Activated naive CD8-positive, alpha-beta T cell treated with anti-CD3 and anti-CD28 coated beads for 36 hours (primary cell): ENCODE measurements around the gene NSUN2. TPM values are rescaled to one million over a fixed set of nuclear protein-coding genes. Genes with fewer than 3 reads are reported as not detected.
"Not testable (repeated sequence)": the region's sequence is repeated elsewhere in the genome, so short reads cannot be mapped to it uniquely, and the experiment has no call there.

Experiments used
- DNase-seq: peaks from one replicate; pipeline ENCODE4 v3.0.0; 2021
- H3K27ac Mint-ChIP-seq: one replicate; pipeline ENCODE4 v1.8.0; 2022; ENCODE audit warnings: mild to moderate bottlenecking, moderate library complexity, mixed read lengths
- H3K27me3 Mint-ChIP-seq: one replicate; pipeline ENCODE4 v1.8.0; 2022; ENCODE audit warnings: mild to moderate bottlenecking, mixed read lengths
- H3K36me3 Mint-ChIP-seq: one replicate; pipeline ENCODE4 v1.8.0; 2021; ENCODE audit warnings: mild to moderate bottlenecking, mixed read lengths
- H3K4me1 Mint-ChIP-seq: one replicate; pipeline ENCODE4 v1.8.0; 2021; ENCODE audit warnings: mixed read lengths
- H3K4me3 Mint-ChIP-seq: one replicate; pipeline ENCODE4 v1.8.0; 2022; ENCODE audit warnings: mild to moderate bottlenecking, moderate library complexity, mixed read lengths
- H3K9me3 Mint-ChIP-seq: one replicate; pipeline ENCODE4 v1.8.0; 2022; ENCODE audit warnings: mixed read lengths
- total RNA-seq, 2 experiments: library from RNA; stranded (reverse); gene quantifications; one replicate each; pipeline ENCODE4 v1.2.3, GENCODE V29; 2021

NSUN2 gene
- total RNA-seq, 2 experiments from 2014 or later, result 148 to 159 TPM

DNA sequence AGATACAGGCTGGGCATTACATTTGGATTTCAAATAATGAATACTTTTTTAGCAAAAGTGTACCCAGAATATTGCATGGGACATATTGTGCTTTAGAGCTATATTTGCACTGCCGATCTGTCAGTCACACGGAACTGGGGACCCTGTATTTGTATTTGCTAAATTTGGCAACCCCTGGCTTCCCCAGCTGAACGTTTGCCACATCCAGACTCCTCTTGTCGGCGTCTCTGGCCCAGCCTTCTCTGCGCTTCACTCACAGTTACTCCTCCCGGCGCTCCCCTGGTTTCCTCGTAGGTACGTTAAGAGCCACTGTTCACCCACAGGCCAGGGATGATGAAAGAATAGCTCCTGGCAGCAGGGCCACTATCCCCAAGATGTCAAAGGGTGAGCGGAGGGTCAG is 58.7 kb downstream of the NSUN2 start:
- Mint-ChIP-seq H3K4me3 (no peak overlapping the region), H3K27me3 (peaks cover 29% of the 10 kb centered on the region)
- DNase-seq, result no peak

DNA sequence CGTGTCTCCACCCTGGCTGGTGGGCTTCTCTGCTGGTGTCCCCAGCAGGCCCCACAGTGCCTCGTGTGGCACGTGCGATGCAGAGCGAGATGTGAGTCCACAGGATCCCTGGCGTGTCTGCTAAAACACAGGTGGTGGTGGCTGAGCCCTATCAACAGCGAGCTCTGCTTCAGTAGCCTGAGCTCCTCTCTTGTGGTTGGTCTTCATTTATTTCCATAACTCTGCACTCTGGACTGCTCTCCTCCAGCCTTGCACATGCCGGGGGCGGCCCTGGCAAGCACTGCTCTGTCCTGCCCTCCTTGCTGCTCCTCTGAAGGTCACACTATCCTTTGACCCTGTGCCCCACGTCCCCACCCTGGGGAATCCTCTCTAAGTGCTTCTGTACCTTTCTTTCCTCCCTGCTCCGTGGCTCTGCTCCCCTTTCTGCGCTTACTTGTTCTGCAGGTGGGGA is 59.2 kb downstream of the NSUN2 start:
- Mint-ChIP-seq H3K27me3 (peaks cover 29% of the 10 kb centered on the region), H3K27ac (no peak overlapping the region), H3K4me3 (no peak overlapping the region), H3K36me3 (no peaks in the 10 kb centered on the region), H3K4me1 (no peaks in the 10 kb centered on the region), H3K9me3 (no peaks in the 10 kb centered on the region)
- no peak for DNase-seq

More for the DNA sequence above, 58.7 kb downstream of the NSUN2 start:
- H3K9me3 Mint-ChIP-seq, result no peaks in the 10 kb centered on the region
- no peak overlapping the region for H3K27ac Mint-ChIP-seq
- no peaks in the 10 kb centered on the region for H3K4me1 Mint-ChIP-seq
- H3K36me3 Mint-ChIP-seq, result no peaks in the 10 kb centered on the region

DNA sequence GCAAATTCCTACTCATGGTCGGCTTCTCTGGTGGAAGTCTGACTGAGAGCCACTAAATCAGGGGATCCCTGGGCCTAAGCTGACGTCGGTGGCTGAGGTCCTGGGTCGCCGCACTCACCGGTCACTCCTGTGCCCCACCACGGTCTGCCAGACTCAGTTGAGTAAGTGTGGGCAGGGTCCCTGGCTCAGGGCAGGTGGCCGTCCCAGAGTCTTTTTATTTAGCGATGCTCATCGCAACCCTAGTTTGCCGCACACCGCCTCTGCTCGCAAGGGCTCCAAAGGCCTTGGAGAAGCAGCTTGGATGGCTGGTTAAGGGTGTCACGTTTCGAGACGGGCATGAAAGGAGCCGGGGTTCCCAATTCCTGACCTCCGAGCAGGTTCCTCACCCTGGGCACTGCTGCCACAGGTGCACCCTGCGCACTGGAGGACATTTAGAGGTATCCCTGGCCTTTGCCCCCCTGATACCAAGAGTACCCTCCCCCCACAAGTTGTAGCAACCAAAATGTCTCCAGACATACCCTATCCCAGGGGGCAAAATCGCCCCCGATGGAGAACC is 59.9 kb downstream of the NSUN2 start:
- no peak overlapping the region for H3K27ac Mint-ChIP-seq
- no peak overlapping the region for H3K4me3 Mint-ChIP-seq
- no peaks in the 10 kb centered on the region for H3K4me1 Mint-ChIP-seq
- H3K9me3 Mint-ChIP-seq, result no peaks in the 10 kb centered on the region
- H3K36me3 Mint-ChIP-seq, result no peaks in the 10 kb centered on the region
- no peak for DNase-seq
- peaks cover 22% of the 10 kb centered on the region for H3K27me3 Mint-ChIP-seq

DNA sequence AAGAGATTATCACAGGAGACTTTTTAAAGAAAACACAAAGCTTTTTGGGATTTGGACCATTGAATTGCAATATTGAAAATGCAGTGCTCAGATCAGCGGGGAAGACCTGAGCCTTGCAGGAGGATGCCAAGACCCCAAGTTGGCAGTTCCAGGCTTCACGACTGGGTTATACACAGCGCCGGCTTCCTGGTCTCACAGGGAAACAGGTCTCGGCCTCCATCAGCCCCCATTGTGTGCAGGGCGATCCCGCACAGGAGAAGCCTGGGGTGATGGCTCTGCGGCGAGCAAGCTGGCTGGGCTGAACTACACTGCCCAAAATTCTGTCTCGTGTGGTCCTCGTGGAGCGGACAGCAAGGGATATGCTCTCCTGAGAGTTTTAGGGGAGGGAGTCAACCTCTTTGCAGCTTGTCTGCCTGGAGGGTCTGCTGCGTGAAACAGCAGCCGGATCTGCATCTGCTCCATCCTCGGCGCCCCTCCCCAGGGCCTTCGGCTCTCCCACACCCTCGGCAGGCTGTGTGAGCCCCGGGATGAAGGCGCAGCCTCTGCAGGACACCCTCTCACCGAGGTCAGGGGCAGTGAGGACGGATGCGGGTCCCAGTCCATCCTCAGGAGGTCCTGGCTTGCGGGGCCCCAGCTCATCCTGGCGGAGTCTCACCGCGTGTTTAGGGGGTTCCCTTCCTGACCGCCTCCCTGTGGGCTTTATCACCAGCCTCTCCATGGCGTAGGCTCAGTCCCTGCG is 60.6 kb downstream of the NSUN2 start:
- Mint-ChIP-seq H3K27me3 (peaks cover 16% of the 10 kb centered on the region), H3K36me3 (no peaks in the 10 kb centered on the region), H3K4me3 (no peak overlapping the region), H3K9me3 (no peaks in the 10 kb centered on the region), H3K27ac (no peak overlapping the region), H3K4me1 (no peaks in the 10 kb centered on the region)
- no peak for DNase-seq

DNA sequence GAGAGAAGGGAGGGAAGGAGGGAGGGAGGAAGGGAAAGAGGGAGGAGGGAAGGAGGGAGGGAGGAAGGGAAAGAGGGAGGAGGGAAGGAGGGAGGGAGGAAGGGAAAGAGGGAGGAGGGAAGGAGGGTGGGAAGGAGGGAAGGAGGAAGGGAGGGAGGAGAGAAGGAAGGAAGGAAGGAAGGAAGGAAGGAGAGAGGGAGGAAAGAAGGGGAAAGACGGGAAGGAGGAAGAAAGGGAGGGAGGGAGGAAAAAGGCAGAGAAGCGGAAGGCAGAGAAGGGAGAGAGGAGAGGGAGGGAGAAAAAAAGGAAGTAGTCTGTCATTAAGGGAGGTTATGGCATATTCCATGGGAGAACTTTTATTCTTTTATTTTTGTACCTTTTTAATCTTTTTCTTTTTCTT is 61.2 kb downstream of the NSUN2 start:
- H3K27ac Mint-ChIP-seq, H3K9me3 Mint-ChIP-seq, H3K36me3 Mint-ChIP-seq, H3K4me3 Mint-ChIP-seq, H3K4me1 Mint-ChIP-seq, DNase-seq: not testable (repeated sequence)
- peaks cover 21% of the 10 kb centered on the region for H3K27me3 Mint-ChIP-seq

DNA sequence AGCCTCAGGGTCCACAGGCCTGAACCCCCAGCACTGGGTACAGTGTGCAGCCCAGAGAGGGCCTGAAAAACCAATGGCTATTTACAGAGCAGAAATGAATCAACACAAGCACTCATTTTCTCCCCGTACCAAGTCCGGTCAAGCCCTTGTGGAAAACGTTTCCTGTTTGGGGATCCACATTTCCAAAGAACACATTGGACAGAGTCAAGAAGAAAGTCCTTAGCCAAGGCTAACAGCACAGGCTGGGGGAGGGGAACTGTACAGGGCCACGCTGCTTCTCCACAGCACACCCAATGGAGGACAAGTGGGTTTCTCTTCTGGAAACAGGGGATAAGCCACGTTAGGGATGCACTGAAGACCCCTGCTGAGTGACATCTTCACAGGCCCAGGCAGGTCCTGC is 62.3 kb downstream of the NSUN2 start:
- H3K36me3 Mint-ChIP-seq, result no peaks in the 10 kb centered on the region
- H3K4me3 Mint-ChIP-seq, result no peak overlapping the region
- no peak overlapping the region for H3K27ac Mint-ChIP-seq
- DNase-seq, result no peak
- H3K9me3 Mint-ChIP-seq, result no peaks in the 10 kb centered on the region
- H3K27me3 Mint-ChIP-seq, result peaks cover 25% of the 10 kb centered on the region
- no peaks in the 10 kb centered on the region for H3K4me1 Mint-ChIP-seq

DNA sequence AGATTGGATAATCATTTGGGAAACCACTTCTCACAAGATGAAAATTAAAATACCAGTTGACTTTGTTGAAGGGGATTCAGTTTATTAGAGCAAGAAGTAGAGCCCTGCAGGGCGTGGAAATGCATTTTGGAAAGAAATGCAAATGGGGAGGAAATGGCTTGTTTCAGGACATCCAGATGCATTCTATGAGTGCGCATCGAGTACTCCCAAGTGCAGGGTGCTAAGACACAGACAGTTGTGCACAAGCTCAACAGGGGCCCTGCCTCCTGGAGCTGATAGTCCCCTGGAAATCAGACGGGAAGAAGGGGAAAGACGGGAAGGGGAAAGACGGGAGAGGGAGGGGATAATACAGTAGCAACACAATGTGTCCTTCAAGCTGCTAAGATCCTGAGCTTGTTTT is 64.0 kb downstream of the NSUN2 start:
- no peaks in the 10 kb centered on the region for H3K36me3 Mint-ChIP-seq
- DNase-seq, result no peak
- H3K27ac Mint-ChIP-seq, result no peak overlapping the region
- peaks cover 27% of the 10 kb centered on the region for H3K27me3 Mint-ChIP-seq
- H3K4me1 Mint-ChIP-seq, result no peaks in the 10 kb centered on the region
- no peaks in the 10 kb centered on the region for H3K9me3 Mint-ChIP-seq
- H3K4me3 Mint-ChIP-seq, result no peak overlapping the region

DNA sequence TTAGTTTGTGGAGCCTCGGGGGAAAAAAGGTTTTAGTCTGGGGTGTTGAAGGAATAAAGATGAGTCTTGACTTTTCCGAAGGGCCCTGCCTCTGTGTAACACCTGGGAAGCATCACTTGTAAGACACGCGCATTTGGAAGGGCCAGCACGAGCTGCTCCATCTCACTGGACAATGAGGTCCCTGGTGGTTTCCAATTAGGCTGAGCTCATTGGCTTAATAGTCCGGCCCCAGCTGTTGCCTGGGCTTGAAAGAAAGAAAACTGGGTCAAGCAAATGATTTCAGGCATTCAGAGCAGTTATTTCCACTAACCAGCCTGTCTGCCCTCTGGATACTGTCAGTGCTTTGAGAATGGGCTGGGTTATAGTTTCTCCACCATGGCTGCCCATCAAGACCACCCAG is 64.5 kb downstream of the NSUN2 start:
- Mint-ChIP-seq H3K4me3 (no peak overlapping the region), H3K27ac (no peak overlapping the region), H3K4me1 (no peaks in the 10 kb centered on the region), H3K36me3 (no peaks in the 10 kb centered on the region), H3K9me3 (no peaks in the 10 kb centered on the region), H3K27me3 (peaks cover 27% of the 10 kb centered on the region)
- no peak for DNase-seq

DNA sequence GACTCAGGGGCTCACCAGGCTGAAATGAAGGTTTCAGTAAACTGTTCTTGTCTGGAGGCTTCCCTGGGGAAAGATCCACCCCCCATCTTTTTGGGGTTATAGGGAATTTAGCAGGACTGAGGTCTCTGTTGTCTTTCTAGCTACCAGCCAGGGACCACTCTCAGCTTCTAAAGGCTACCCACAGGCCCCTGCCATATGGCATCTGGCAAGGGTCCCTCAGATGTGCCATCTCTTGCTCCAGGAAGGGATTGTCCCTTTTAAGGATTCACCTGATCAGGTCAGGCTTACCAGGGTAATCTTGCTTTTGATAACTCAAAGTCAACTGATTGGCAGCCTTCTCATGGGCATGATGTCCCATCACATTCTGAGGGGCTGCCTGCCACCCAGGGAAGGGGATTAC is 65.0 kb downstream of the NSUN2 start:
- H3K9me3 Mint-ChIP-seq, result no peaks in the 10 kb centered on the region
- peaks cover 27% of the 10 kb centered on the region for H3K27me3 Mint-ChIP-seq
- DNase-seq, result no peak
- no peak overlapping the region for H3K27ac Mint-ChIP-seq
- no peaks in the 10 kb centered on the region for H3K4me1 Mint-ChIP-seq
- H3K4me3 Mint-ChIP-seq, result no peak overlapping the region
- H3K36me3 Mint-ChIP-seq, result no peaks in the 10 kb centered on the region

DNA sequence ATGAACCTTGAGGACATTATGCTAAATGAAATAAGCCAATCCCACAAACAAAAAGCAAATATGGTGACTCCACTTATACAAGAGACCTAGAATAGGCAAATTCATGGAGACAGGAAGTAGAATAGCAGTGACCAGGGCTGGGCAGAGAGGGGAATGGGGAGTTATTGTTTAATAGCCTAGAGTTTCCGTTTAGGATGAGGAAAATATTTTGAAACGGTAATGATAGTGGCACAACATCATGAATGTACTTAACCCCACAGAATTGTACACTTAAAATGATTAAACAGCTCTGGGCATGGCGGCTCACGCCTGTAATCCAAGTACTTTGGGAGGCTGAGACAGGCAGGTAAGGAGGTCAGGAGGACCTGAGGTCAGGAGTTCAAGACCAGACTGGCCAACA is 65.8 kb downstream of the NSUN2 start:
- Mint-ChIP-seq H3K4me3 (no peak overlapping the region), H3K9me3 (no peaks in the 10 kb centered on the region), H3K36me3 (no peaks in the 10 kb centered on the region), H3K27me3 (peaks cover 31% of the 10 kb centered on the region), H3K4me1 (no peaks in the 10 kb centered on the region), H3K27ac (no peak overlapping the region)
- DNase-seq, result no peak

DNA sequence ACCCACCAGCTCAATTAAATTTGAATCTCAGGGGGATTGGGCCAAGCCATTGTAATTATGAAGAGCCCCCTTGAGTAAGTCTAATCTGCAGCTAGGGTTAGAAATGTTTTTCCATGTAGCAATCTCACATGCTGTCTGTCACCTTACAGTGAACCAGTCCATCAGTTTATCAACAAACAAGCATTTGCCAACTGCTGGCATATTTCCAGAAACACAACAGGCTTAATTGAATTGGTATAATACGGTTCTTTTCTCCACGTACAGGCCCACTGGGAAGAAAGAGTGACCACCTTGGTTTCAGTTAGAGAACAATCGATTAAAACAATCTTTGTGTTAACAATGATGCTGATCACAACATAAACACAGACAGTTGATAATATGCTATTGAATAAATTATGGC is 67.4 kb downstream of the NSUN2 start:
- Mint-ChIP-seq H3K9me3 (no peaks in the 10 kb centered on the region), H3K36me3 (no peaks in the 10 kb centered on the region), H3K27ac (no peak overlapping the region), H3K27me3 (peaks cover 31% of the 10 kb centered on the region), H3K4me1 (no peaks in the 10 kb centered on the region), H3K4me3 (no peak overlapping the region)
- no peak for DNase-seq

DNA sequence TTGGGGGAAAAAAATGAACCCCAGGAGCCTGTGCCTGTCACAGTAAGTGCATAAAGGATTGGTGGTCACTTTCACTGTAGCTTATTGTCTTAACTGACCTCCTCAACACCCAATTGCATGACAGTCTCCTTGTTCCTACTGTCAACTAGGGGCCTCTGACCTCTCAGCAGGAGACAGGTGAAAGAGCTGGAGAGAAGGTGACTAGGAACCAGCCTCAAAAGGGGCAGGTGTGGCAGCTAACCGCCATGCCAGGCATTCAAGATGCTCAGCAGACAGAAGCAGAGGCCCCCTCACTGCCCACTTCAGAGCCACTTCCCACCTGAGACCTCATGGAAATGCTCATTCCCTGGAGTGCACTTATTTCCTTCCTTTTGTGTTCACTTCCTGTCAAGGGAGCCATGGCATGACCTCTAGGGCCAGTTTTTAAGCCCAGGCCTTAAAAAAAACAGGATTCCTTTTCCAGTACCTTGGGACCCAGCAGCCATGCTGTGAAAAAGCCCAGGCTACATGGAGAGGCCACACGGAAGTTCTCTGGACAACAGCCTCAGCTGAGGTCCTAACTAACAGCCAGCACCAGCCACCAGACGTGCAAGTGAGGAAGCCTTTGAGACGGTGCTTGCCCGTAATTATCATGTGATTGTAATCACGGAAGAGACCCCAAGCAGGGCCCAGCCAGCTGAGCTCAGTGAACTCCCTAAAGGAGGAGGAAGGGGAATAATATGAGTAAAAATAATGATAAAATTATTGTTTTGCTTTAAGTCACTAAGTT is 74.9 kb downstream of the NSUN2 start:
- Mint-ChIP-seq H3K27me3 (peaks cover 22% of the 10 kb centered on the region), H3K27ac (no peak overlapping the region), H3K4me1 (no peaks in the 10 kb centered on the region), H3K36me3 (no peaks in the 10 kb centered on the region), H3K4me3 (no peak overlapping the region), H3K9me3 (no peaks in the 10 kb centered on the region)
- DNase-seq, result no peak

DNA sequence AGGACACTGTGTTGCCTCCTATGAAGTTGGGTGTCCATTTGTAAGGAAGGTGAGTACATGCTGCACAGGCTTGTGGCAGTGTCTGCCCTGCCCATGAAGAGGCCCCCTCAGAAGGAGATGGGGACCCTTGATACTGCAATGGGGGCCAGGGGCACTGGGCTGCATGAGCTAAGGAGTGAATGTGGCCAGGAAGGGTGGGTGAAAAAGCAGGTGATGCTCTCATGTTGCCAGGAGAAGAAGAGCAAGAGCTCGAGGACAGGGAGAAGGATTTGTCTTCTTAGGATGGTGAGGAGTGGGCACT is 76.1 kb downstream of the NSUN2 start:
- no peak overlapping the region for H3K4me3 Mint-ChIP-seq
- no peaks in the 10 kb centered on the region for H3K4me1 Mint-ChIP-seq
- no peaks in the 10 kb centered on the region for H3K36me3 Mint-ChIP-seq
- peaks cover 18% of the 10 kb centered on the region for H3K27me3 Mint-ChIP-seq
- no peaks in the 10 kb centered on the region for H3K9me3 Mint-ChIP-seq
- DNase-seq, result no peak
- no peak overlapping the region for H3K27ac Mint-ChIP-seq

DNA sequence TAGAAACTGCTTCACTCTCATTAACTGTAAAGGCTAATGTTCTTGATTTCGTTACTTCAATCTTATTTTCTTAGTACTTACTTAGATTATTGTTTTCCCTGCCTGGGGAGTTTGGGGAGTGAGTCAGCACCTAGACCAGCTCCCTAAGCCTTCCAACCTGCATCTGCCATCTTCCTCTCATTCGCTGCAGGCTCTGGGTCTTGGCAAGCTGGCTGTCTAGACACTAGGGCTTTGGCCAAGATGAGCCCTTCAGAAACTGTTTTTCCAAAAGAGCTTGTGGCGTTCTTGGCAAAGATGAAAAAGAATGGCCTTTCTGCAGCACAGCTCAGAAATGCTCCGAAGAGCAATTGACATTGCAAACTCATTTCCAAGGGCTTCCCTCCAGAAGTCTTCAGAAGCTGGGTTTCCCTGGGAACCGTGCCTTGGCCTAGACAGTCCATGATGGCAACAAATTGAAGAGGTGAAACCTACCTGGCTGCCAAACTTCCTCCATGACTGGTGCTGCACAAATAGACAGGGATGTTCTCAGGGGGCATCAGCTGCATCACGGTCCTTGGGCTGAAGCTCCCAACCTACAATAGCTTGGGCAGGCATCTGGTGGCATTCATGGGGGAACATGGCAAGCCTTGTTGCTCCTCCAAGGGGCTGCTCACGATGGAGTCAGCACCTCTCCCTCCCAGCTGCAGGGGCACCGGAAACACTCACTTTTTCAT is 76.6 kb downstream of the NSUN2 start:
- DNase-seq, result no peak
- Mint-ChIP-seq H3K4me3 (no peak overlapping the region), H3K36me3 (no peaks in the 10 kb centered on the region), H3K4me1 (no peaks in the 10 kb centered on the region), H3K9me3 (no peaks in the 10 kb centered on the region), H3K27ac (no peak overlapping the region), H3K27me3 (peaks cover 17% of the 10 kb centered on the region)

DNA sequence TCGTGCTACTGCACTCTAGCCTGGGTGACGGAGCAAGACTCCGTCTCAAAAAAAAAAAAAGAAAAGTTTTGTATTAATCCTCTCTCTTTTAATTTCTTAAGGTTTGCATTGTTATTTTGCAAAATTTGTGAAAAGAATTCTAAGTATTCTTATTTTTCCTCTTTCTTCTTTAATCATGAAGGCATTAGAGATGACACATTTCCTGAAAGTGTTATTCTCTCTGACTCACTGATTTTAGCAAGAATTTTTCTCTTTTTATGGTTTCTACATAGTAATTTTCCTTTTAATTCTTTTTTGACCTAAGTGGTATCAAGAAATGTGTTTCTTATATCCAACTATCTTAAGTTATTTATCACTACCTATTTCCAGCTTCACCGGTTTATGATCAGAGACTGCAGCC is 78.0 kb downstream of the NSUN2 start:
- no peak overlapping the region for H3K27ac Mint-ChIP-seq
- no peak for DNase-seq
- H3K36me3 Mint-ChIP-seq, result no peaks in the 10 kb centered on the region
- no peak overlapping the region for H3K4me3 Mint-ChIP-seq
- peaks cover 13% of the 10 kb centered on the region for H3K27me3 Mint-ChIP-seq
- no peaks in the 10 kb centered on the region for H3K9me3 Mint-ChIP-seq
- H3K4me1 Mint-ChIP-seq, result no peaks in the 10 kb centered on the region
